GM13977 (cell line): ENCODE measurements around the gene HOPX.

Experiments used
- DNase-seq: peaks from one replicate; pipeline ENCODE4 v3.0.0; 2012; ENCODE audit warnings: low spot score
- CTCF ChIP-seq: IDR thresholded peaks from 2 replicates; pipeline ENCODE4 v1.5.1; 2012; ENCODE audit warnings: mild to moderate bottlenecking, control low read depth; ENCODE audit not compliant: insufficient read depth; ENCODE audit errors: extremely low read depth, missing control alignments
- in situ Hi-C: fragments of 300-500 bp; cut with MboI; formaldehyde crosslinking; loops from one replicate; pipeline ENCODE4 v1.12.0; 2022; ENCODE audit warnings: low sequenced_read_pairs, low pct_unique_long_range_greater_than_20kb, mixed read lengths, inconsistent platforms; ENCODE audit not compliant: unreplicated experiment

HOPX gene

GRCh38 chr4:56708146-56708545 is 27.1 kb upstream of the HOPX start:
- DNase-seq = no peak
- in situ Hi-C loops = no loop called here

GRCh38 chr4:56705966-56706365 is 24.9 kb upstream of the HOPX start:
- in situ Hi-C loops = no loop called here
- no peak for DNase-seq
- no peak for TF ChIP-seq CTCF

More at GRCh38 chr4:56708146-56708545, 27.1 kb upstream of the HOPX start:
- no peak for TF ChIP-seq CTCF

GRCh38 chr4:56705334-56705733 is 24.2 kb upstream of the HOPX start:
- no peak for DNase-seq
- TF ChIP-seq CTCF = no peak
- in situ Hi-C loops = no loop called here

- no peak for TF ChIP-seq CTCF
- DNase-seq = no peak
- in situ Hi-C loops = no loop called here
These were observed 23.2 kb upstream of the HOPX start for GRCh38 chr4:56704089-56704871.

GRCh38 chr4:56703378-56703777 is 22.3 kb upstream of the HOPX start:
- DNase-seq = no peak
- in situ Hi-C loops = no loop called here
- TF ChIP-seq CTCF = no peak

- in situ Hi-C loops = no loop called here
- no peak for TF ChIP-seq CTCF
- no peak for DNase-seq
These were observed 20.5 kb upstream of the HOPX start for GRCh38 chr4:56701644-56702043.

GRCh38 chr4:56701161-56701480 is 20.0 kb upstream of the HOPX start:
- TF ChIP-seq CTCF = no peak
- in situ Hi-C loops = no loop called here
- DNase-seq = no peak
